H9 (cell line): ENCODE measurements around the gene TRERF1. TPM values are rescaled to one million over a fixed set of nuclear protein-coding genes. Genes with fewer than 3 reads are reported as not detected.
A peak's percentile ranks its signal among the peaks of the same experiment; 100 is the strongest.

Source experiments
- DNase-seq: peaks from one replicate; pipeline ENCODE4 v3.0.0-alpha.2; 2017
- H2AFZ ChIP-seq: one replicate; pipeline ENCODE4 v1.6.1; 2013; ENCODE audit warnings: mild to moderate bottlenecking, low read length, control low read depth, moderate library complexity
- H2AK5ac ChIP-seq: 2 replicates; pipeline ENCODE4 v1.6.1; 2013; ENCODE audit warnings: low read length, control low read depth, mixed read lengths; ENCODE audit not compliant: insufficient read length
- H2BK120ac ChIP-seq: one replicate; pipeline ENCODE4 v1.6.1; 2013; ENCODE audit warnings: low read depth, mild to moderate bottlenecking, low read length, control low read depth, inconsistent platforms; ENCODE audit not compliant: poor library complexity, severe bottlenecking
- H2BK12ac ChIP-seq: 2 replicates; pipeline ENCODE4 v1.6.1; 2013; ENCODE audit warnings: low read length, control low read depth, mixed read lengths, low read depth; ENCODE audit not compliant: insufficient read length
- H2BK15ac ChIP-seq: 2 replicates; pipeline ENCODE4 v1.6.1; 2013; ENCODE audit warnings: low read depth, low read length, control low read depth
- H2BK20ac ChIP-seq: one replicate; pipeline ENCODE4 v1.6.1; 2013; ENCODE audit warnings: low read depth, mild to moderate bottlenecking, low read length, control low read depth, inconsistent platforms; ENCODE audit not compliant: poor library complexity, severe bottlenecking
- H2BK5ac ChIP-seq: 2 replicates; pipeline ENCODE4 v1.6.1; 2013; ENCODE audit warnings: low read length, control low read depth, mixed read lengths; ENCODE audit not compliant: insufficient read length
- H3K14ac ChIP-seq: 2 replicates; pipeline ENCODE4 v1.6.1; 2013; ENCODE audit warnings: low read length, control low read depth; ENCODE audit not compliant: insufficient read depth
- H3K18ac ChIP-seq: 2 replicates; pipeline ENCODE4 v1.6.1; 2013; ENCODE audit warnings: low read depth, mild to moderate bottlenecking, mixed read lengths, low read length, control low read depth; ENCODE audit not compliant: insufficient read length
- H3K23ac ChIP-seq: 2 replicates; pipeline ENCODE4 v1.6.1; 2013; ENCODE audit warnings: low read length, control low read depth, mixed read lengths, low read depth; ENCODE audit not compliant: insufficient read length
- H3K23me2 ChIP-seq: 2 replicates; pipeline ENCODE4 v1.6.1; 2013; ENCODE audit warnings: low read depth, mild to moderate bottlenecking, mixed read lengths, low read length, control low read depth; ENCODE audit not compliant: insufficient read length, poor library complexity, severe bottlenecking
- H3K27ac ChIP-seq: 2 replicates; pipeline ENCODE4 v1.5.1; 2013; ENCODE audit warnings: low read length, control low read depth, mixed read lengths, low read depth; ENCODE audit not compliant: insufficient read length
- H3K27me3 ChIP-seq: 2 replicates; pipeline ENCODE4 v1.6.1; 2013; ENCODE audit warnings: low read length, control low read depth, inconsistent platforms; ENCODE audit not compliant: insufficient read depth
- H3K4ac ChIP-seq: 2 replicates; pipeline ENCODE4 v1.6.1; 2013; ENCODE audit warnings: low read depth, mild to moderate bottlenecking, control low read depth, inconsistent platforms, low read length, moderate library complexity
- H3K4me1 ChIP-seq: 2 replicates; pipeline ENCODE4 v1.6.1; 2013; ENCODE audit warnings: low read length, control low read depth, inconsistent platforms; ENCODE audit not compliant: insufficient read depth
- H3K4me2 ChIP-seq: 2 replicates; pipeline ENCODE4 v1.6.1; 2013; ENCODE audit warnings: low read length, control low read depth, mixed read lengths; ENCODE audit not compliant: insufficient read length, insufficient read depth
- H3K56ac ChIP-seq: 2 replicates; pipeline ENCODE4 v1.6.1; 2013; ENCODE audit warnings: low read depth, mild to moderate bottlenecking, mixed read lengths, low read length, control low read depth; ENCODE audit not compliant: insufficient read length
- H3K79me1 ChIP-seq: 2 replicates; pipeline ENCODE4 v1.6.1; 2013; ENCODE audit warnings: low read depth, mild to moderate bottlenecking, moderate library complexity, low read length, control low read depth, inconsistent platforms; ENCODE audit not compliant: insufficient read depth, poor library complexity, severe bottlenecking
- H3K79me2 ChIP-seq: 2 replicates; pipeline ENCODE4 v1.6.1; 2013; ENCODE audit warnings: low read length, control low read depth, inconsistent platforms; ENCODE audit not compliant: insufficient read depth
- H3K9ac ChIP-seq: 2 replicates; pipeline ENCODE4 v1.6.1; 2013; ENCODE audit warnings: low read length, control low read depth, mixed read lengths; ENCODE audit not compliant: insufficient read length; ENCODE audit errors: extremely low read depth
- H3K9me3 ChIP-seq: one replicate; pipeline ENCODE4 v1.6.1; 2013; ENCODE audit warnings: low read depth, low read length, inconsistent platforms; ENCODE audit not compliant: control insufficient read depth
- H3T11ph ChIP-seq: one replicate; pipeline ENCODE4 v1.6.1; 2013; ENCODE audit warnings: mild to moderate bottlenecking, low read length, control low read depth, inconsistent platforms
- H4K20me1 ChIP-seq: one replicate; pipeline ENCODE4 v1.6.1; 2013; ENCODE audit not compliant: control insufficient read depth, insufficient read length, insufficient read depth
- H4K5ac ChIP-seq: 2 replicates; pipeline ENCODE4 v1.6.1; 2013; ENCODE audit warnings: low read depth, mild to moderate bottlenecking, mixed read lengths, low read length, control low read depth; ENCODE audit not compliant: insufficient read length
- H4K8ac ChIP-seq: replicated peaks from 2 replicates; pipeline ENCODE4 v1.6.1; 2013; ENCODE audit warnings: low read length, control low read depth, mixed read lengths, low read depth; ENCODE audit not compliant: insufficient read length
- H4K91ac ChIP-seq: 2 replicates; pipeline ENCODE4 v1.6.1; 2013; ENCODE audit warnings: low read depth, mild to moderate bottlenecking, moderate library complexity, mixed read lengths, low read length, control low read depth; ENCODE audit not compliant: insufficient read length
- H3K27ac Mint-ChIP-seq, 3 experiments: 2 replicates in 2 of 3; 3 replicates in 1 of 3; pipeline ENCODE4 v1.8.0; 2020 to 2021; ENCODE audit warnings: mixed read lengths in 3 of 3, mild to moderate bottlenecking in 1 of 3, moderate library complexity in 1 of 3
- H3K27me3 Mint-ChIP-seq: 2 replicates; pipeline ENCODE4 v1.8.0; 2021; ENCODE audit warnings: low read depth, mild to moderate bottlenecking, moderate library complexity, mixed read lengths
- H3K36me3 Mint-ChIP-seq, 3 experiments: 2 replicates in 2 of 3; 3 replicates in 1 of 3; pipeline ENCODE4 v1.8.0; 2020 to 2021; ENCODE audit warnings: low read depth in 3 of 3, mixed read lengths in 3 of 3; ENCODE audit not compliant: insufficient read depth in 1 of 3
- H3K4me1 Mint-ChIP-seq, 2 experiments: 2 replicates each; pipeline ENCODE4 v1.8.0; 2020; ENCODE audit warnings: mixed read lengths in 2 of 2
- H3K4me3 Mint-ChIP-seq, 2 experiments: 2 replicates in 1 of 2; 3 replicates in 1 of 2; pipeline ENCODE4 v1.8.0; 2020 to 2021; ENCODE audit warnings: mild to moderate bottlenecking in 2 of 2, mixed read lengths in 2 of 2, moderate library complexity in 1 of 2
- H3K9me3 Mint-ChIP-seq, 2 experiments: 2 replicates in 1 of 2; 3 replicates in 1 of 2; pipeline ENCODE4 v1.8.0; 2020; ENCODE audit warnings: mild to moderate bottlenecking in 2 of 2, mixed read lengths in 2 of 2, moderate library complexity in 1 of 2
- WGBS: extraction: QIAGEN DNeasy Blood & Tissue Kit; methylation state at CpG from one replicate; pipeline ENCODE4 v1.1.7; 2013; ENCODE audit warnings: missing lambda C conversion rate, low lambda C conversion rate, mixed read lengths; ENCODE audit not compliant: insufficient read length; ENCODE audit errors: extremely low coverage; 5-methylcytosine and 5-hydroxymethylcytosine counted together
- total RNA-seq: library from RNA; stranded (reverse); gene quantifications from 2 replicates; pipeline ENCODE4 v1.2.1, GENCODE V29; 2021
- TF ChIP-seq, protein P1 (sequence below): fragments of 200-600 bp; sonication (generic); conservative IDR thresholded peaks from 3 replicates; pipeline ENCODE4 v1.8.0; 2021; ENCODE audit warnings: antibody characterized with exemption, mild to moderate bottlenecking

Gene TRERF1
- total RNA-seq, 1 experiment from 2014 or later, result 19.7 TPM

GRCh38 chr6:42366999-42367352 lies 84.8 kb downstream of the TRERF1 start:
- H3K14ac ChIP-seq, result no peak overlapping the region
- no peak overlapping the region for H3T11ph ChIP-seq
- no CpG with 5 or more reads among the region's 3 CpGs for WGBS
- no peak overlapping the region for H3K9ac ChIP-seq
- H4K91ac ChIP-seq, result no peak overlapping the region
- H2BK12ac ChIP-seq, result no peak overlapping the region
- H3K23me2 ChIP-seq, result no peaks in the 10 kb centered on the region
- no peak overlapping the region for H4K8ac ChIP-seq
- no peaks in the 10 kb centered on the region for H4K20me1 ChIP-seq
- no peak overlapping the region for H3K4me3 Mint-ChIP-seq
- H3K4me1 ChIP-seq, result no peaks in the 10 kb centered on the region
- H3K4ac ChIP-seq, result no peak overlapping the region
- TF ChIP-seq, protein P1, sequence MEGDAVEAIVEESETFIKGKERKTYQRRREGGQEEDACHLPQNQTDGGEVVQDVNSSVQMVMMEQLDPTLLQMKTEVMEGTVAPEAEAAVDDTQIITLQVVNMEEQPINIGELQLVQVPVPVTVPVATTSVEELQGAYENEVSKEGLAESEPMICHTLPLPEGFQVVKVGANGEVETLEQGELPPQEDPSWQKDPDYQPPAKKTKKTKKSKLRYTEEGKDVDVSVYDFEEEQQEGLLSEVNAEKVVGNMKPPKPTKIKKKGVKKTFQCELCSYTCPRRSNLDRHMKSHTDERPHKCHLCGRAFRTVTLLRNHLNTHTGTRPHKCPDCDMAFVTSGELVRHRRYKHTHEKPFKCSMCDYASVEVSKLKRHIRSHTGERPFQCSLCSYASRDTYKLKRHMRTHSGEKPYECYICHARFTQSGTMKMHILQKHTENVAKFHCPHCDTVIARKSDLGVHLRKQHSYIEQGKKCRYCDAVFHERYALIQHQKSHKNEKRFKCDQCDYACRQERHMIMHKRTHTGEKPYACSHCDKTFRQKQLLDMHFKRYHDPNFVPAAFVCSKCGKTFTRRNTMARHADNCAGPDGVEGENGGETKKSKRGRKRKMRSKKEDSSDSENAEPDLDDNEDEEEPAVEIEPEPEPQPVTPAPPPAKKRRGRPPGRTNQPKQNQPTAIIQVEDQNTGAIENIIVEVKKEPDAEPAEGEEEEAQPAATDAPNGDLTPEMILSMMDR, result no peak
- no peak overlapping the region for H3K23ac ChIP-seq
- H3K27ac ChIP-seq, result no peak overlapping the region
- H3K79me2 ChIP-seq, result no peaks in the 10 kb centered on the region; the same call in 1 of the 2 replicates
- no peak overlapping the region for H3K56ac ChIP-seq
- no peak overlapping the region for H2BK5ac ChIP-seq
- H2AFZ ChIP-seq, result no peak overlapping the region
- no peaks in the 10 kb centered on the region for H3K27me3 Mint-ChIP-seq
- H3K27me3 ChIP-seq, result no peaks in the 10 kb centered on the region
- H3K18ac ChIP-seq, result no peak overlapping the region
- H4K5ac ChIP-seq, result no peak overlapping the region
- peaks cover 4 to 19% (median 7%) of the 10 kb centered on the region in 3 experiments; a peak in 6 of 7 replicates for H3K36me3 Mint-ChIP-seq
- no peak overlapping the region for H2BK120ac ChIP-seq
- H3K4me2 ChIP-seq, result no peak overlapping the region
- H2BK20ac ChIP-seq, result no peak overlapping the region
- peak overlapping the region; percentile 68 to 87 (median 72); a peak in 3 of 7 replicates for H3K27ac Mint-ChIP-seq
- H3K79me1 ChIP-seq, result peaks cover 8% of the 10 kb centered on the region
- H3K4me1 Mint-ChIP-seq, result peaks cover 19 to 20% of the 10 kb centered on the region in 2 experiments
- H3K9me3 Mint-ChIP-seq, result no peaks in the 10 kb centered on the region; a peak in 1 of 5 replicates
- no peaks in the 10 kb centered on the region for H3K9me3 ChIP-seq
- no peak overlapping the region for H2BK15ac ChIP-seq
- H2AK5ac ChIP-seq, result no peak overlapping the region
- no peak for DNase-seq
